Spleen (tissue), 7 donors: Measurements from ENCODE around the gene FAM107B.

Experiments
- POLR2A ChIP-seq, 3 donors: fragments of 450-650 bp; IDR thresholded peaks; one replicate each; pipeline ENCODE4 v1.5.1; 2017; ENCODE audit warnings: antibody characterized with exemption in 3 of 3, mild to moderate bottlenecking in 1 of 3
- TF ChIP-seq, protein P1 (sequence below), 11 experiments: fragments of 200-600 bp in 7 of 11; fragments of 450-650 bp in 4 of 11; sonication (generic) in 4 of 11; IDR thresholded peaks in 8 of 11; conservative IDR thresholded peaks in 3 of 11; 1 replicate in 7 of 11; 2 replicates in 4 of 11; pipeline versions ENCODE4 v1.4.0 to v1.8.0; 2016 to 2021; ENCODE audit warnings: antibody characterized with exemption in 11 of 11, inconsistent platforms in 4 of 11, mild to moderate bottlenecking in 1 of 11
- donor health status: DM: no; HTN: no; CAD: no; lungs with moderate emphysema.
- donor health status: DM: no; HTN: no; CAD: no.
- donor health status: DM: no; HTN: no; CAD: no.

DNA sequence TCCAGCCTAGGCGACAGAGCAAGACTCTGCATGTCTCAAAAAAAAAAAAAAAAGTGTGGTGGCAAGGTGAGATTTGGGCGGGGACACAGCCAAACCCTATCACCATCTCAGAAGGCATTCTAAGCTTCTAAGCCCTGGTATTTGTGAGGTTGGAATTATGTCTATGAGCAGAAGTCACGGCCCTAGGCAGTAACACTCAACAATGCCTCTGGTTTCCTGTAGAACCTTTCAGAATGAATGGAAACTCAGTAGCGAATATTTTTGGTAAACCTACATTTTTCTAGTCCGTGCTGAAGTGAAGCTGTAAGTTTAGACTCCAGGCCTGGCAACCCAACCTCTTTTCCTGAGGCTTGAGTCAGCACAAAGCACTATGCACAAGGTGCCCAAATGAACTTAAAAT lies 88.3 kb downstream of the FAM107B start:
- TF ChIP-seq, protein P1, sequence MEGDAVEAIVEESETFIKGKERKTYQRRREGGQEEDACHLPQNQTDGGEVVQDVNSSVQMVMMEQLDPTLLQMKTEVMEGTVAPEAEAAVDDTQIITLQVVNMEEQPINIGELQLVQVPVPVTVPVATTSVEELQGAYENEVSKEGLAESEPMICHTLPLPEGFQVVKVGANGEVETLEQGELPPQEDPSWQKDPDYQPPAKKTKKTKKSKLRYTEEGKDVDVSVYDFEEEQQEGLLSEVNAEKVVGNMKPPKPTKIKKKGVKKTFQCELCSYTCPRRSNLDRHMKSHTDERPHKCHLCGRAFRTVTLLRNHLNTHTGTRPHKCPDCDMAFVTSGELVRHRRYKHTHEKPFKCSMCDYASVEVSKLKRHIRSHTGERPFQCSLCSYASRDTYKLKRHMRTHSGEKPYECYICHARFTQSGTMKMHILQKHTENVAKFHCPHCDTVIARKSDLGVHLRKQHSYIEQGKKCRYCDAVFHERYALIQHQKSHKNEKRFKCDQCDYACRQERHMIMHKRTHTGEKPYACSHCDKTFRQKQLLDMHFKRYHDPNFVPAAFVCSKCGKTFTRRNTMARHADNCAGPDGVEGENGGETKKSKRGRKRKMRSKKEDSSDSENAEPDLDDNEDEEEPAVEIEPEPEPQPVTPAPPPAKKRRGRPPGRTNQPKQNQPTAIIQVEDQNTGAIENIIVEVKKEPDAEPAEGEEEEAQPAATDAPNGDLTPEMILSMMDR (IDR thresholded peaks at IDR 0.05 in 8 of 11, conservative IDR thresholded peaks at IDR 0.05 in 3 of 11): no peak
- TF ChIP-seq POLR2A (IDR thresholded peaks at IDR 0.05): no peak
